ENCODE measurements around the gene KCNJ6.
"Not testable (repeated sequence)": the region's sequence is repeated elsewhere in the genome, so short reads cannot be mapped to it uniquely, and the experiment has no call there.

The KCNJ6 gene

GRCh38 chr21:37916310-37917051, at the start of gene KCNJ6:
Gene KCNJ6, minus strand, starts transcription at chr21:37916457. Its CDS starts 75,775 bp downstream, at chr21:37840682.
- no peak for DNase-seq (ENCODE audit: low read depth in 2 of 2, low spot score in 1 of 2)

- DNase-seq (ENCODE audit: low read depth in 2 of 2, low spot score in 1 of 2): no peak
Observed at GRCh38 chr21:37965088-37965805, 49.0 kb upstream of the KCNJ6 start.

GRCh38 chr21:37958537-37958936, 42.3 kb upstream of the KCNJ6 start:
- DNase-seq (ENCODE audit: low read depth in 2 of 2, low spot score in 1 of 2): no peak

- DNase-seq (ENCODE audit: low read depth in 2 of 2, low spot score in 1 of 2): no peak
Observed at GRCh38 chr21:37956772-37957171, 40.5 kb upstream of the KCNJ6 start.

- DNase-seq (ENCODE audit: low read depth in 2 of 2, low spot score in 1 of 2): no peak
Observed at GRCh38 chr21:37945036-37945435, 28.8 kb upstream of the KCNJ6 start.

GRCh38 chr21:37944496-37944895, 28.2 kb upstream of the KCNJ6 start:
- no peak for DNase-seq (ENCODE audit: low read depth in 2 of 2, low spot score in 1 of 2)

- no peak for DNase-seq (ENCODE audit: low read depth in 2 of 2, low spot score in 1 of 2)
Observed at GRCh38 chr21:37940691-37941090, 24.4 kb upstream of the KCNJ6 start.

- no peak for DNase-seq (ENCODE audit: low read depth in 2 of 2, low spot score in 1 of 2)
Observed at GRCh38 chr21:37939838-37940237, 23.6 kb upstream of the KCNJ6 start.

GRCh38 chr21:37939251-37939650, 23.0 kb upstream of the KCNJ6 start:
- DNase-seq (ENCODE audit: low read depth in 2 of 2, low spot score in 1 of 2): no peak

GRCh38 chr21:37937668-37938067, 21.4 kb upstream of the KCNJ6 start:
- no peak for DNase-seq (ENCODE audit: low read depth in 2 of 2, low spot score in 1 of 2)

- no peak for DNase-seq (ENCODE audit: low read depth in 2 of 2, low spot score in 1 of 2)
Observed at GRCh38 chr21:37936010-37936785, 19.9 kb upstream of the KCNJ6 start.

- no peak for DNase-seq (ENCODE audit: low read depth in 2 of 2, low spot score in 1 of 2)
Observed at GRCh38 chr21:37932936-37933335, 16.7 kb upstream of the KCNJ6 start.

GRCh38 chr21:37927711-37928110, 11.5 kb upstream of the KCNJ6 start:
- no peak for DNase-seq (ENCODE audit: low read depth in 2 of 2, low spot score in 1 of 2)

- no peak for DNase-seq (ENCODE audit: low read depth in 2 of 2, low spot score in 1 of 2)
Observed at GRCh38 chr21:37921091-37921490, 4.8 kb upstream of the KCNJ6 start.

GRCh38 chr21:37920302-37920701, 4.0 kb upstream of the KCNJ6 start:
- DNase-seq (ENCODE audit: low read depth in 2 of 2, low spot score in 1 of 2): not testable (repeated sequence)

GRCh38 chr21:37917612-37918011, 1.4 kb upstream of the KCNJ6 start:
- no peak for DNase-seq (ENCODE audit: low read depth in 2 of 2, low spot score in 1 of 2)

- DNase-seq (ENCODE audit: low read depth in 2 of 2, low spot score in 1 of 2): no peak
Observed at GRCh38 chr21:37915941-37916309, 332 bp downstream of the KCNJ6 start.

- DNase-seq (ENCODE audit: low read depth in 2 of 2, low spot score in 1 of 2): no peak
Observed at GRCh38 chr21:37915497-37915911, 753 bp downstream of the KCNJ6 start.

GRCh38 chr21:37912616-37913015, 3.6 kb downstream of the KCNJ6 start:
- DNase-seq (ENCODE audit: low read depth in 2 of 2, low spot score in 1 of 2): no peak

GRCh38 chr21:37909936-37910335, 6.3 kb downstream of the KCNJ6 start:
- DNase-seq (ENCODE audit: low read depth in 2 of 2, low spot score in 1 of 2): no peak

- no peak for DNase-seq (ENCODE audit: low read depth in 2 of 2, low spot score in 1 of 2)
Observed at GRCh38 chr21:37908691-37909090, 7.6 kb downstream of the KCNJ6 start.

- DNase-seq (ENCODE audit: low read depth in 2 of 2, low spot score in 1 of 2): no peak
Observed at GRCh38 chr21:37907076-37907475, 9.2 kb downstream of the KCNJ6 start.

Measured in stimulated activated CD8-positive, alpha-beta memory T cell treated with anti-CD3 and anti-CD28 coated beads, Interleukin-4, amount 100 ng/mL, for 4 hours (primary cell).